Stimulated activated CD4-positive, alpha-beta T cell treated with anti-CD3 and anti-CD28 coated beads, Interleukin-4, amount 100 ng/mL, for 24 hours (primary cell): ENCODE results near the gene AMIGO3.
A peak's percentile ranks its signal among the peaks of the same experiment; 100 is the strongest.
"Not testable (repeated sequence)": the region's sequence is repeated elsewhere in the genome, so short reads cannot be mapped to it uniquely, and the experiment has no call there.

Experiments used
- DNase-seq: peaks from one replicate; pipeline ENCODE4 v3.0.0-alpha.2; 2020

AMIGO3 gene

DNA sequence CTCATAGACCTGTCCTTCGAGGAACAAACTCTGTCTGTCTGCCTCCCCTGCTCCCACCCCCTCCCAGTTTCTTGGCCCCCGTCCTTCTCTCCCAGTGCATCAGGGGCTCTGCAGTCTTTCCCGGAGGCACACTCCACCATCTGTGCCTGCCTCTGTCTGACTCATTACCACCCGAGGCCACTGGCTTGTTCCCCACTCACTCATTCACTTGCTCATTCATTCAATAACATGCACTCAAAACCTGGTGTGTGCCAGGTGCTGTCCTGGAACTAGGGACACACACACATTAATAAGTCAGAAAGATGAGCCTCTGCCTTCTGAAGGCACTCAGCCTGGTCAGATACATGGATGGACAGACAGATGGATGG is 12.4 kb downstream of the AMIGO3 start:
- no peak for DNase-seq

DNA sequence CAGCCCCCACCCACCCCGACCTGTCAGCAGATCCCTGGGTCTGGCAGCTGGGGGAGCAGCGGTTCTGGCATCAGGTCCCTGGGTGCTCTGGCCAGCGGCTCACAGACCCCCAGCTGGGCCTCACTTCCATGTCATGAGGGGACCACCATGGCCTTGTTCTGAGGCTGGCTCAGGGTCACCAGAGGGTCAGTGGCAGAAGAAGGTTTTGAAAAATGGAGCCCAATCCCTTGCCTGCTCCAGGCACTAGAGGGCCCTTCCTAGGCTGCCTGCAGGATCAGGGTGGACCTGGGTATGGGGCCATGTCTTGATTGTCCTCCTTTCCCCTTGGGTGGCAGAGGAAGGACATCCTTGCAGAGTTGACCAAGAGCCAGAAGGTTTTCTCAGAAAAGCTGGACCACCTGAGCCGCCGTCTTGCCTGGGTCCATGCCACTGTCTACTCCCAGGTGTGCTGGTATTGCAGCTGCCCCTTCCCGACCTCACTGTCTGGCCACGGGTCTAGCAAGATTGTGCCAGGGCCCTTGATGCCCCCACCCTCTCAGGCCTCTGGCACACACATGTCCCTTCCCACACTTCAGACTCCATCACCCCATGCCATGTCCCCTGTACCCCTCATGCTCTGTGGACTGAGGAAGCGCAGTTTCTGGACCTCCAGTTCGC is 12.9 kb downstream of the AMIGO3 start:
- no peak for DNase-seq

GRCh38 chr3:49705390-49705960 is 14.0 kb downstream of the AMIGO3 start:
- DNase-seq, result no peak

DNA sequence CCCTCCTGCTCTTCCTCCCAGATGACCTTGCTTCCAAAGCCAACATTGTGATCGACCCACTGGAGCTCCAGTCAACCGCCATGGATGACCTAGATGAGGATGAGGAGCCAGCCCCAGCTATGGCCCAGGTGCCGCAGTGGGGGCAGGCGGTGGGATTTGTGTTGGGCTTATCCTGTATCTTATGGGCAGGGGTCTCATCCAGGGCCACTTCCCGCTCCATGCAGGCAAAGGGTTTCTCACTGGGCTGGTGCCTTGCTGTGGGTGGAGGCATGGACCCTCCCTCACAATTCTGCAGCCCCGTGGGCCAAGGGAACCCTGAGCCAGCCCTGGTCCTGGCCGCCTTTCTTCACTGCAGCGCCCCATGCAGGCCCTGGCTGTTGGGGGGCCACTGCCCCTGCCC is 14.9 kb downstream of the AMIGO3 start:
- no peak for DNase-seq

DNA sequence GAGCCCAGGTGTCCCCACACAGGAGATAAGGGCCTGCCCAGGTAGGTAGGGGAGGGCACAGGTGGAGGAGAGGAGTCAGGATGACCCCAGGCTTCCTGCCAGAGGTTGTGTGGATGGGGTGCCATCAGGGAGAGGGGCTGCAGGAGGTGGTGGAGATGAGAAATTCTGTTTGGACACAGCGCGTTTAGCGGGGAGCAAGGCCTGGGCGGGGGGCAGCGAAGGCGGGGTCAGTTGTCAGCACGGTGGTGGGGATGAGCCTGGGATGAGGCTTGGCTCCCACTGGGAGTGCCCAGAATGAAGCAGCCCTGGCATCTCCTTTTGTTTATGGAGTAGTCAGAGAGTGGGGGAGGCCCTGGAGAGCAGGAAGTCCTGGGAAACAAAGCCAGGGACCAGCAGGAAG is 15.5 kb downstream of the AMIGO3 start:
- DNase-seq, result no peak

DNA sequence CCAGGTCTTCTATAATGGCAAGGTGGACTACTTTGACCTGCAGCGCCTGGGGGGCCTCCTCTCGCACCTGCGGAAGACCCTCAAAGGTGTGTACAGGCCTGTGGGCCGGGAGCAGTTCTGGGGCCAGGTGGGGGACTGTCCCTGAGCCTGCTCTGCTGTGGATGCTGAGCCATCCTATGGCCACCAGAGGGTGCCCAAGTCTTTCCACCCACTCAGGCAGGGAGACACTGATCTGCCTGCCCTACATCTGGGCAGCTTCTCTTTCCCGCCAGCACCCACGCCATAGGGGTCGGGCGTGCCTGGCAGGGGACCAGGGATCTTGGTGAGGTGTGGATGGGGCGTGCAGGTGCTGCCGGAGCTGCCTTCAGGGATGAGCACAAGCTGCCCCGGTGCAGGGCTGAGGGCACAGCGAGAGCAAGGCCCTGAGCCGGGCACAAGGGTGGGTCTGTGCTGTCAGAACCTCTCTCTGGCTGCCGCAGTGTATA is 16.0 kb downstream of the AMIGO3 start:
- peak; percentile 68 for DNase-seq

DNA sequence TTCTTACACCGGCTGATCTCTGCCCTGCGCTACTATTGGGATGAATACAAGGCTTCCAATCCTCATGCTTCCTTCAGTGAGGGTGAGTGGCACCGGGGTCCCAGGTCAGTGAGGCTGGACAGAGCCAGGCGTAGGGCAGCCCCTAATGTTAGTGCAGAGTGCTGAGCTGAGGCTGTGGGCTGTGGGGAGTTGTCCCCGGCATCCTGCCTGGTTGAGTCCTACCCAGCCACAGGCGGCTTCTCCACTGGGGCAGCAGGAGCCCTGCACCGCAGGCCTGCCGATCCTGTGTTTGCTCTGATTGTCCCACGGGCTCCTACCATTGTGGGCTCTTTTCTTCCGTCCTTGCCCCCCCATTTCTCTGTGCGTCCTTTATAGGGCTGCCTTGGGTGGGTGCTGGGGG is 16.8 kb downstream of the AMIGO3 start:
- no peak for DNase-seq

DNA sequence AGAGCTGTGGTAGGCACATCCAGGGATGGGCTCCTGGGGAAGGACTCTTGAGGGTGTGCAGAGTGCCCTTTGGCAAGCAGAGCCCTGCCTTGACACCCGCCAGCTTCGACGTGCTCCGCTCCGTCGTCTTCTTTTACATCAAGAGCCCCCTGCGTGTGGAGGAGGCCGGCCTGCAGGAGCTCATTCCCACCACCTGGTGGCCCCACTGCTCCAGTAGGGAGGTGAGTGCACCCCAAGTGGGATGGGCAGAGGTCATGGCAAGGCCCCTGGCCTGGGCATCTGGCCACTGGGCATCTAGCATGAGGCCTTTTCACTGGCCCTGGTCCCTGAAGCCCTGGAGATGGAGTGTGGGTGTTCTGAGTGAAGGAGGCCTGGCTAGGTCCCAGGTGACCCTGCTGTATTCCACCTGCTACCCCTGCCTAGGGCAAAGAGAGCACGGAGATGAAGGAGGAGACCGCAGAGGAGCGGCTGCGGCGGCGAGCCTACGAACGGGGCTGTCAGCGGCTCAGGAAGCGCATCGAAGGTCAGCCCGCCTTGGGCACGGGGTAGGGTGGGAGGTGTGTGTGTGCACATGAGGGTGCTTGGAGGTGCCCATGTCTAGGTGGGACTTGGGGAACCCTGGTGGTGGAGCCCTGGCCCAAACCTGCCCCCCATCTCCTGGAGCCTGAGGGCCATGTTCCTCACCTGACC is 18.0 kb downstream of the AMIGO3 start:
- DNase-seq, result no peak

- no peak for DNase-seq
These were observed 18.9 kb downstream of the AMIGO3 start for GRCh38 chr3:49700453-49701128.

DNA sequence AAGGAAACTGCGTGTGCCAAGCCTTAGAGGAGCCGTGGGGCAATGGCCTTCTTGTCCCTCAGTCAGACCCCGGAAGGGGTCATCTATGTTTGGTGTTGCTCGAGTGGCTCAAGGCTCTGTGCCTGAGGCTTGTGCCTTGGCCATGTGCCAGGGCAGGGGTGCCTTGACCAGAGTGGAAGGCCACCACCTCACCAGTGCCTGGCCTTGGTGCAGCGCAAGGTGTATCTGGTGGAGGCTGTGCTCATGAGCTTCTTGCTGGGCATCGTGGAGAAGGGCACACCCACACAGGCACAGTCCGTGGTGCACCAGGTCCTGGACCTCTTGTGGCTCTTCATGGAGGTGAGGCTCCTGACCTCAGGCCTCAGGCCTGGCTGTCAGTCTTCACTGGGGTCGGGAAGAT is 19.5 kb downstream of the AMIGO3 start:
- no peak for DNase-seq

GRCh38 chr3:49699281-49699979 is 20.1 kb downstream of the AMIGO3 start:
- DNase-seq, result no peak

DNA sequence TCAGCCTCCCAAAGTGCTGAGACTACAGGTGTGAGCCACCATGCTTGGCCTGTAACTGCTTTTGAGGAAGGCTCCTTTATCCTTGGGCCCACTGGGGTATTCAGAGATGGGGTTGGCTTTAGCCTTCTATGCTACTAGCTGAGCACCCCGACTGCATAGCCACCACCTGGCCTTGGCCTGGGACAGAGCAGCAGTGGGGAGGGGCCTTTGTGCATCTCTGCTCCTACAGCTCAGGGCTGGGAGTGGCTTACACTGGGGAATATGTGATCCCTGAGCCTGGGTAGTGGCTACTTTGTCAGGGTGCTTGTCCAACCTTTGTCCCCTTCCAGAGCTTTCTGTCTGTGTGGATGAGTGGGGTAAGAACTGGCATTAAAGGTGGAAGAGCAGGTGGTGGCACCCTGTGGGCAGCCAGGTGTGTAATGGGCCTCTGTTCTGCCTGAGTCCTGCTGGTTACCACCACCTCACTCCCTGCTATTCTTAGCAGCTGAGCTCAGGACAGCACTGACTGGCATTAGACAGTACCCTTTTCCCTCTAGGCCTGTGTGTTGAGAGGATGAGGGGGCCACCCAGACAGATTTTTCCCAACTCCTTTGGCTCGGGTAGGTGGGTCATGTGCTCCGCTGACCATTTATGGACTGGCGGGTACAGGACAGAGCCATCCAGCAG is 24.0 kb downstream of the AMIGO3 start:
- not testable (repeated sequence) for DNase-seq

- not testable (repeated sequence) for DNase-seq
These were observed 24.9 kb downstream of the AMIGO3 start for GRCh38 chr3:49694409-49695070.

DNA sequence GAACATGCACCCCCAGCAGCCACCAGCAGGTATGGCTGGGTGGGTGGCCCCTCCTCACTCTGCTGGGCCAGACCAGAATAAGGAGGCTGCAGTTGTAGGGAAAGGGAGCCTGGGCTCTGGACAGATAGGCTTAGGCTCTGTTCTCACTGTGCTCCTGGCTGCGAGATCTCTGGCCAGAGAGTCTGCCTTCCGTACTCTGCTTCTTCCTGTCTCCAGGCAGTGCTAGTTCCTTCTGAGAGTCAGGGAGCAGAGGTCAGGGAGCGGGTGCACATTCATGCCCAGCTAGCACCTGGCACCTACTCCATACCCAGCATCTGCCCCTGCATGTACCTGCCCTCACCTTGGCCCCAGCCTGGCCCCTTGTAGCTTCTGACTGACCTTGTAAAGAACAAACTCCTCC is 28.0 kb downstream of the AMIGO3 start:
- not testable (repeated sequence) for DNase-seq

- not testable (repeated sequence) for DNase-seq
These were observed 28.6 kb downstream of the AMIGO3 start for GRCh38 chr3:49690856-49691255.

GRCh38 chr3:49689908-49690624 is 29.4 kb downstream of the AMIGO3 start:
- not testable (repeated sequence) for DNase-seq

GRCh38 chr3:49689046-49689907 is 30.2 kb downstream of the AMIGO3 start, which contains the start of the genes MST1 and RNF123:
TSS of gene MST1 (minus strand) at chr3:49689474. CDS start at chr3:49688691, 783 bp downstream.
TSS of gene RNF123 (plus strand) at chr3:49689557. CDS start at chr3:49691166, 1,609 bp downstream.
- DNase-seq, result peak; percentile 92

- DNase-seq, result not testable (repeated sequence)
These were observed 31.0 kb downstream of the AMIGO3 start for GRCh38 chr3:49688338-49689045.

- DNase-seq, result not testable (repeated sequence)
These were observed 32.1 kb downstream of the AMIGO3 start for GRCh38 chr3:49687424-49687795.
